Smooth muscle cell (in vitro differentiated cells): ENCODE data around the gene APBB2. TPM values are rescaled to one million over a fixed set of nuclear protein-coding genes. Genes with fewer than 3 reads are reported as not detected.

Experiments
- DNase-seq: peaks from one replicate; lab custom pipeline; 2025; ENCODE audit not compliant: unreplicated experiment; lab: John Stamatoyannopoulos, UW
- H2AFZ ChIP-seq: fragments of 200-600 bp; sonication (generic); 2 replicates; pipeline ENCODE4 v1.6.0; 2016; ENCODE audit warnings: antibody characterized with exemption, low read depth, mild to moderate bottlenecking
- H3F3A ChIP-seq: fragments of 200-600 bp; sonication (generic); 2 replicates; pipeline ENCODE4 v1.6.0; 2017; ENCODE audit warnings: antibody characterized with exemption, low read depth
- H3K27ac ChIP-seq: fragments of 200-600 bp; sonication (generic); 2 replicates; pipeline ENCODE4 v1.5.1; 2016; ENCODE audit warnings: low read depth, mild to moderate bottlenecking
- H3K27me3 ChIP-seq: fragments of 200-600 bp; sonication (generic); 2 replicates; pipeline ENCODE4 v1.6.1; 2016; ENCODE audit warnings: low read depth, mild to moderate bottlenecking
- H3K36me3 ChIP-seq: fragments of 200-600 bp; sonication (generic); 2 replicates; pipeline ENCODE4 v1.5.1; 2016; ENCODE audit warnings: low read depth
- H3K4me1 ChIP-seq: fragments of 200-600 bp; sonication (generic); 2 replicates; pipeline ENCODE4 v1.5.1; 2016; ENCODE audit warnings: low read depth
- H3K4me2 ChIP-seq: fragments of 200-600 bp; sonication (generic); 2 replicates; pipeline ENCODE4 v1.6.0; 2016; ENCODE audit warnings: mild to moderate bottlenecking
- H3K4me3 ChIP-seq: fragments of 200-600 bp; sonication (generic); 2 replicates; pipeline ENCODE4 v1.5.1; 2016; ENCODE audit warnings: mild to moderate bottlenecking
- H3K79me2 ChIP-seq: fragments of 200-600 bp; sonication (generic); 2 replicates; pipeline ENCODE4 v1.6.0; 2016; ENCODE audit warnings: low read depth, mild to moderate bottlenecking
- H3K9ac ChIP-seq: fragments of 200-600 bp; sonication (generic); 2 replicates; pipeline ENCODE4 v1.6.0; 2016; ENCODE audit warnings: low read depth
- H3K9me3 ChIP-seq: fragments of 200-600 bp; sonication (generic); replicated peaks from 2 replicates; pipeline ENCODE4 v1.5.1; 2016; ENCODE audit warnings: low read depth
- H4K20me1 ChIP-seq: fragments of 200-600 bp; sonication (generic); 2 replicates; pipeline ENCODE4 v1.6.0; 2016; ENCODE audit warnings: low read depth
- CTCF ChIP-seq: fragments of 200-600 bp; sonication (generic); IDR thresholded peaks from 2 replicates; pipeline ENCODE4 v1.5.1; 2017; ENCODE audit warnings: borderline replicate concordance, mild to moderate bottlenecking, antibody characterized with exemption; ENCODE audit not compliant: insufficient read depth, poor library complexity, severe bottlenecking
- WGBS: methylation state at CpG from one replicate; pipeline ENCODE4 v1.1.7; 2016; ENCODE audit warnings: low lambda C conversion rate; 5-methylcytosine and 5-hydroxymethylcytosine counted together
- polyA plus RNA-seq: library from polyadenylated mRNA; unstranded; fragments of >200 nt; fragmentation: Nextera tagmentation; extraction: Ambion mirVana; gene quantifications from 2 replicates; pipeline ENCODE4 v1.2.1, GENCODE V29; 2016
- total RNA-seq: library from RNA; depleted of rRNA; stranded (reverse); fragments of >200 nt; gene quantifications from 2 replicates; pipeline ENCODE4 v1.2.3, GENCODE V29; 2014

APBB2 gene
- total and polyA plus RNA-seq, 2 experiments from 2014 or later, result 22.1 to 60.9 TPM

- no peak overlapping the region for H2AFZ ChIP-seq
- H3K9ac ChIP-seq, result no peak overlapping the region
- H3K27ac ChIP-seq, result peak overlapping the region; percentile 69
- 79% methylated on average over 5 of the region's 5 CpGs for WGBS
- H3K4me1 ChIP-seq, result peaks cover 14% of the 10 kb centered on the region
- no peak overlapping the region for H3K4me2 ChIP-seq
- H3K4me3 ChIP-seq, result no peak overlapping the region
- H3K27me3 ChIP-seq, result no peaks in the 10 kb centered on the region
- TF ChIP-seq CTCF, result no peak
- H3K9me3 ChIP-seq, result no peaks in the 10 kb centered on the region
- peaks cover 7% of the 10 kb centered on the region for H3F3A ChIP-seq
- no peak for DNase-seq
- peaks cover 32% of the 10 kb centered on the region for H4K20me1 ChIP-seq
- H3K79me2 ChIP-seq, result peaks cover 89% of the 10 kb centered on the region
- H3K36me3 ChIP-seq, result no peaks in the 10 kb centered on the region
These were observed 5.2 kb downstream of the APBB2 start for GRCh38 chr4:41209187-41209586.

GRCh38 chr4:41207291-41207831 lies 7.0 kb downstream of the APBB2 start:
- H3K4me2 ChIP-seq, result peak overlapping the region; percentile 19
- H3F3A ChIP-seq, result peaks cover 7% of the 10 kb centered on the region
- no peaks in the 10 kb centered on the region for H3K27me3 ChIP-seq
- H3K4me1 ChIP-seq, result peaks cover 11% of the 10 kb centered on the region
- no peak overlapping the region for H3K4me3 ChIP-seq
- H3K9me3 ChIP-seq, result no peaks in the 10 kb centered on the region
- peaks cover 38% of the 10 kb centered on the region for H4K20me1 ChIP-seq
- H3K9ac ChIP-seq, result no peak overlapping the region
- H3K36me3 ChIP-seq, result no peaks in the 10 kb centered on the region
- TF ChIP-seq CTCF, result no peak
- H2AFZ ChIP-seq, result no peak overlapping the region
- DNase-seq, result no peak
- H3K27ac ChIP-seq, result no peak overlapping the region
- H3K79me2 ChIP-seq, result peaks cover 91% of the 10 kb centered on the region

GRCh38 chr4:41205854-41206460 lies 8.4 kb downstream of the APBB2 start:
- Histone ChIP-seq H3K4me2 (peak overlapping the region; percentile 55), H3K27ac (peak overlapping the region; percentile 80)
- no peak for DNase-seq

More at GRCh38 chr4:41205854-41206460, 8.4 kb downstream of the APBB2 start:
- 70% methylated on average over 2 of the region's 2 CpGs for WGBS
- no peak overlapping the region for H3K4me3 ChIP-seq
- H3K79me2 ChIP-seq, result peaks cover 91% of the 10 kb centered on the region
- H3K27me3 ChIP-seq, result no peaks in the 10 kb centered on the region
- H3K9ac ChIP-seq, result no peak overlapping the region
- H3K4me1 ChIP-seq, result peaks cover 8% of the 10 kb centered on the region
- no peak overlapping the region for H2AFZ ChIP-seq
- TF ChIP-seq CTCF, result no peak
- H3F3A ChIP-seq, result peaks cover 7% of the 10 kb centered on the region
- H4K20me1 ChIP-seq, result peaks cover 45% of the 10 kb centered on the region
- no peaks in the 10 kb centered on the region for H3K9me3 ChIP-seq
- H3K36me3 ChIP-seq, result no peaks in the 10 kb centered on the region
